Endodermal cell (in vitro differentiated cells): Measurements from ENCODE around the gene ATP6V1A. TPM values are rescaled to one million over a fixed set of nuclear protein-coding genes. Genes with fewer than 3 reads are reported as not detected.

Experiments used
- DNase-seq: peaks from one replicate; pipeline ENCODE4 v3.0.0-alpha.2; 2017
- H3K27ac ChIP-seq: 2 replicates; pipeline ENCODE4 v1.5.1; 2013; ENCODE audit warnings: mild to moderate bottlenecking, low read depth, low read length, moderate library complexity
- H3K27me3 ChIP-seq: 2 replicates; pipeline ENCODE4 v1.6.1; 2013; ENCODE audit warnings: mild to moderate bottlenecking, low read length, moderate library complexity; ENCODE audit not compliant: insufficient read depth, control insufficient read depth, poor library complexity, severe bottlenecking
- H3K36me3 ChIP-seq: 2 replicates; pipeline ENCODE4 v1.7.0; 2013; ENCODE audit warnings: mild to moderate bottlenecking, low read length, moderate library complexity; ENCODE audit not compliant: control insufficient read depth, insufficient read depth
- H3K4me1 ChIP-seq: one replicate; pipeline ENCODE4 v1.7.0; 2013; ENCODE audit warnings: low read length; ENCODE audit not compliant: control insufficient read depth, insufficient read depth
- H3K4me3 ChIP-seq: 2 replicates; pipeline ENCODE4 v1.5.1; 2013; ENCODE audit warnings: mild to moderate bottlenecking, low read length, moderate library complexity
- H3K9ac ChIP-seq: 2 replicates; pipeline ENCODE4 v1.6.1; 2013; ENCODE audit warnings: mild to moderate bottlenecking, low read length, moderate library complexity; ENCODE audit not compliant: poor library complexity, severe bottlenecking; ENCODE audit errors: extremely low read depth
- H3K9me3 ChIP-seq: 2 replicates; pipeline ENCODE4 v1.6.1; 2013; ENCODE audit warnings: mild to moderate bottlenecking, low read length, moderate library complexity; ENCODE audit not compliant: control insufficient read depth
- H3K27ac Mint-ChIP-seq: 2 replicates; pipeline ENCODE4 v1.8.0; 2020; ENCODE audit warnings: mixed read lengths
- H3K27me3 Mint-ChIP-seq: 2 replicates; pipeline ENCODE4 v1.8.0; 2021; ENCODE audit warnings: mild to moderate bottlenecking, mixed read lengths; ENCODE audit not compliant: insufficient read depth
- H3K36me3 Mint-ChIP-seq: 2 replicates; pipeline ENCODE4 v1.8.0; 2020; ENCODE audit warnings: low read depth, mixed read lengths
- H3K4me1 Mint-ChIP-seq: 2 replicates; pipeline ENCODE4 v1.8.0; 2020; ENCODE audit warnings: mixed read lengths
- H3K4me3 Mint-ChIP-seq: 2 replicates; pipeline ENCODE4 v1.8.0; 2020; ENCODE audit warnings: mild to moderate bottlenecking, moderate library complexity, mixed read lengths
- H3K9me3 Mint-ChIP-seq: 2 replicates; pipeline ENCODE4 v1.8.0; 2020; ENCODE audit warnings: mild to moderate bottlenecking, mixed read lengths
- WGBS, 2 experiments: methylation state at CpG; one replicate each; pipeline versions ENCODE4 v1.1.5 to v1.1.7; 2013; ENCODE audit warnings: missing lambda C conversion rate in 2 of 2, mixed read lengths in 1 of 2; ENCODE audit not compliant: insufficient coverage in 1 of 2, insufficient read length in 1 of 2; 5-methylcytosine and 5-hydroxymethylcytosine counted together
- total RNA-seq, 2 donors: library from RNA; stranded (reverse); fragmentation: NEBNext Ultra II Directional in 1 of 2; extraction: Animal tissue kit (Norgen Biotek cat#: 25700) in 1 of 2; gene quantifications; 2 replicates in 1 of 2; 3 replicates in 1 of 2; pipeline ENCODE4 v1.2.1, GENCODE V29; 2021
- TF ChIP-seq, protein P1 (sequence below): fragments of 200-600 bp; sonication (generic); conservative IDR thresholded peaks from 2 replicates; pipeline ENCODE4 v1.5.0; 2021; ENCODE audit warnings: antibody characterized with exemption, mild to moderate bottlenecking

Gene ATP6V1A
- total RNA-seq, 2 donors from 2014 or later = 58.4 to 63.4 TPM

- Histone ChIP-seq H3K9me3 (no peaks in the 10 kb centered on the region), H3K4me3 (no peak overlapping the region), H3K9ac (no peak overlapping the region), H3K36me3 (no peaks in the 10 kb centered on the region), H3K27me3 (no peaks in the 10 kb centered on the region), H3K4me1 (no peaks in the 10 kb centered on the region), H3K27ac (no peak overlapping the region)
- DNase-seq = no peak
- Mint-ChIP-seq H3K4me3 (no peak overlapping the region), H3K36me3 (no peaks in the 10 kb centered on the region), H3K4me1 (peaks cover 10% of the 10 kb centered on the region), H3K9me3 (no peaks in the 10 kb centered on the region), H3K27me3 (no peaks in the 10 kb centered on the region), H3K27ac (no peak overlapping the region)
- WGBS, 2 experiments = no CpG with 5 or more reads among the region's 1 CpG
- TF ChIP-seq, protein P1, sequence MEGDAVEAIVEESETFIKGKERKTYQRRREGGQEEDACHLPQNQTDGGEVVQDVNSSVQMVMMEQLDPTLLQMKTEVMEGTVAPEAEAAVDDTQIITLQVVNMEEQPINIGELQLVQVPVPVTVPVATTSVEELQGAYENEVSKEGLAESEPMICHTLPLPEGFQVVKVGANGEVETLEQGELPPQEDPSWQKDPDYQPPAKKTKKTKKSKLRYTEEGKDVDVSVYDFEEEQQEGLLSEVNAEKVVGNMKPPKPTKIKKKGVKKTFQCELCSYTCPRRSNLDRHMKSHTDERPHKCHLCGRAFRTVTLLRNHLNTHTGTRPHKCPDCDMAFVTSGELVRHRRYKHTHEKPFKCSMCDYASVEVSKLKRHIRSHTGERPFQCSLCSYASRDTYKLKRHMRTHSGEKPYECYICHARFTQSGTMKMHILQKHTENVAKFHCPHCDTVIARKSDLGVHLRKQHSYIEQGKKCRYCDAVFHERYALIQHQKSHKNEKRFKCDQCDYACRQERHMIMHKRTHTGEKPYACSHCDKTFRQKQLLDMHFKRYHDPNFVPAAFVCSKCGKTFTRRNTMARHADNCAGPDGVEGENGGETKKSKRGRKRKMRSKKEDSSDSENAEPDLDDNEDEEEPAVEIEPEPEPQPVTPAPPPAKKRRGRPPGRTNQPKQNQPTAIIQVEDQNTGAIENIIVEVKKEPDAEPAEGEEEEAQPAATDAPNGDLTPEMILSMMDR = no peak
These were observed 84.2 kb downstream of the ATP6V1A start for GRCh38 chr3:113831103-113831355.

GRCh38 chr3:113832477-113833164 lies 85.8 kb downstream of the ATP6V1A start:
- WGBS, 2 experiments = 90 to 94% methylated on average over 3 to 5 of the region's 5 CpGs
- H3K9me3 Mint-ChIP-seq = no peaks in the 10 kb centered on the region
- no peak for DNase-seq
- H3K27me3 ChIP-seq = no peaks in the 10 kb centered on the region
- no peak overlapping the region for H3K27ac ChIP-seq
- H3K9ac ChIP-seq = no peak overlapping the region
- H3K4me3 Mint-ChIP-seq = no peak overlapping the region
- H3K4me1 Mint-ChIP-seq = peaks cover 10% of the 10 kb centered on the region
- TF ChIP-seq, protein P1 = no peak
- no peak overlapping the region for H3K4me3 ChIP-seq
- no peaks in the 10 kb centered on the region for H3K4me1 ChIP-seq
- no peaks in the 10 kb centered on the region for H3K36me3 ChIP-seq
- H3K27me3 Mint-ChIP-seq = no peaks in the 10 kb centered on the region
- H3K36me3 Mint-ChIP-seq = no peaks in the 10 kb centered on the region
- no peak overlapping the region for H3K27ac Mint-ChIP-seq
- no peaks in the 10 kb centered on the region for H3K9me3 ChIP-seq

- Mint-ChIP-seq H3K4me3 (no peak overlapping the region), H3K36me3 (no peaks in the 10 kb centered on the region), H3K9me3 (no peaks in the 10 kb centered on the region), H3K4me1 (peaks cover 15% of the 10 kb centered on the region), H3K27ac (no peak overlapping the region), H3K27me3 (peaks cover 10% of the 10 kb centered on the region)
- DNase-seq = no peak
- H3K4me3 ChIP-seq = no peak overlapping the region
- H3K4me1 ChIP-seq = no peaks in the 10 kb centered on the region
- no peaks in the 10 kb centered on the region for H3K27me3 ChIP-seq
- H3K36me3 ChIP-seq = no peaks in the 10 kb centered on the region
- no peak overlapping the region for H3K27ac ChIP-seq
- H3K9me3 ChIP-seq = no peaks in the 10 kb centered on the region
- H3K9ac ChIP-seq = no peak overlapping the region
- TF ChIP-seq, protein P1 = no peak
These were observed 88.1 kb downstream of the ATP6V1A start for GRCh38 chr3:113834983-113835382.
